OCI-LY3 (cell line): ENCODE results near the gene PLIN4.

Experiments used
- CTCF ChIP-seq: fragments of 200-600, 300-600 bp; sonication (generic); IDR thresholded peaks from 2 replicates; pipeline ENCODE4 v1.5.1; 2014; ENCODE audit warnings: antibody characterized with exemption, low read length, low read depth
- EZH2phosphoT487 ChIP-seq: fragments of 200-600 bp; shearing (Covaris generic); IDR thresholded peaks from 2 replicates; pipeline ENCODE4 v1.6.1; 2018; ENCODE audit warnings: antibody characterized with exemption, mixed run types, low read depth

GRCh38 chr19:4548238-4548584 is 29.9 kb upstream of the PLIN4 start:
- TF ChIP-seq CTCF, result no peak
- TF ChIP-seq EZH2phosphoT487, result no peak
